Thyroid gland (tissue), 4 donors: ENCODE results near the gene USP19. TPM values are rescaled to one million over a fixed set of nuclear protein-coding genes. Genes with fewer than 3 reads are reported as not detected.

Experiments used
- DNase-seq, 2 donors: peaks; one replicate each; pipeline ENCODE4 v3.0.0-alpha.2; 2019
- H3K27ac ChIP-seq, 3 donors: fragments of 200-600 bp; sonication (generic); 1 replicate in 2 of 3; 2 replicates in 1 of 3; pipeline ENCODE4 v1.5.1; 2016 to 2019; ENCODE audit warnings: mild to moderate bottlenecking in 1 of 3, moderate library complexity in 1 of 3
- H3K27me3 ChIP-seq: fragments of 200-600 bp; sonication (generic); one replicate; pipeline ENCODE4 v1.5.1; 2019
- H3K36me3 ChIP-seq, 2 donors: fragments of 200-600 bp; sonication (generic); one replicate each; pipeline ENCODE4 v1.5.1; 2016 to 2019
- H3K4me1 ChIP-seq, 2 donors: fragments of 200-600 bp; sonication (generic); one replicate each; pipeline ENCODE4 v1.5.1; 2017 to 2019
- H3K4me3 ChIP-seq, 3 donors: fragments of 200-600 bp; sonication (generic); replicated peaks in 1 of 3; 1 replicate in 2 of 3; 2 replicates in 1 of 3; pipeline ENCODE4 v1.5.1; 2016; ENCODE audit warnings: mild to moderate bottlenecking in 1 of 3
- H3K9me3 ChIP-seq: fragments of 200-600 bp; sonication (generic); one replicate; pipeline ENCODE4 v1.5.1; 2017
- CTCF ChIP-seq, 6 experiments: fragments of 200-600 bp in 3 of 6; fragments of 450-650 bp in 3 of 6; sonication (generic) in 3 of 6; IDR thresholded peaks; one replicate each; pipeline ENCODE4 v1.5.1; 2016 to 2019; ENCODE audit warnings: antibody characterized with exemption in 6 of 6, mild to moderate bottlenecking in 2 of 6, inconsistent platforms in 1 of 6, moderate library complexity in 1 of 6
- POLR2A ChIP-seq, 2 donors: fragments of 450-650 bp; IDR thresholded peaks; one replicate each; pipeline ENCODE4 v1.6.1; 2017; ENCODE audit warnings: antibody characterized with exemption in 2 of 2, mild to moderate bottlenecking in 2 of 2, moderate library complexity in 1 of 2
- WGBS, 2 donors: methylation state at CpG; one replicate each; pipeline ENCODE4 v1.1.5; 2017; 5-methylcytosine and 5-hydroxymethylcytosine counted together
- intact Hi-C: fragments of 100-400 bp; cut with DNase I; formaldehyde crosslinking; loops from one replicate; pipeline ENCODE4 v1.15.1; 2023
- total RNA-seq, 4 donors: library from RNA; depleted of rRNA; stranded (reverse); fragments of >200 nt; gene quantifications; one replicate each; pipeline ENCODE4 v1.2.3, GENCODE V29; 2016

The USP19 gene
- total RNA-seq, 4 donors from 2014 or later, result 72.3 to 104 (median 77.4) TPM

DNA sequence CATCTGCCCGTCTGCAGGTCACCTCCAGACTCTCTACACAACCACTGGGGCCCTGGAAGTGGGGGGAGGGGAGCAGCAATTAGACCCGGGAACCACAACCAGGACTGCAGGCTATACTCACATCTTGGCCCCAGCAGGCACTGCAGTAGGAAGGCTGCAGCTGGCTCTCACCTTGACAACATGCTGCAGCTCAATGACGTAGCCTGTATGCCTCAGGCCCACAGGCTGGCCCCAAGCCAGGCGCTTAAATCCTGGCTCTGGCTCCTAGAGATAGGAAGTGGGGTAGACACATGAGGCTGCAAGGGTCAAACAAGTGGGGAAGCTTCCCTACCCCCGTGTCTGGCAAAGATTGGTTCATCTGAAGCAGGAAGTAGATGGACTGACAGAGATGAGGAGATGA lies 22.2 kb downstream of the USP19 start:
- no peaks in the 10 kb centered on the region for H3K9me3 ChIP-seq
- intact Hi-C loops, result loop anchor here (10.0 kb wide), 1 partner anchor 74 kb away; the partner anchor contains the start of genes IMPDH2 and NDUFAF3
- H3K27me3 ChIP-seq, result no peaks in the 10 kb centered on the region
- no peak for DNase-seq
- peaks cover 54 to 57% of the 10 kb centered on the region in 2 donors for H3K36me3 ChIP-seq
- no peak overlapping the region for H3K4me3 ChIP-seq
- WGBS, 2 donors, result 64 to 71% methylated on average over 4 to 5 of the region's 5 CpGs
- no peak overlapping the region for H3K27ac ChIP-seq
- peaks cover 7 to 9% of the 10 kb centered on the region in 2 donors for H3K4me1 ChIP-seq
- TF ChIP-seq CTCF (IDR thresholded peaks at IDR 0.05), result no peak
- no peak for TF ChIP-seq POLR2A (IDR thresholded peaks at IDR 0.05)

DNA sequence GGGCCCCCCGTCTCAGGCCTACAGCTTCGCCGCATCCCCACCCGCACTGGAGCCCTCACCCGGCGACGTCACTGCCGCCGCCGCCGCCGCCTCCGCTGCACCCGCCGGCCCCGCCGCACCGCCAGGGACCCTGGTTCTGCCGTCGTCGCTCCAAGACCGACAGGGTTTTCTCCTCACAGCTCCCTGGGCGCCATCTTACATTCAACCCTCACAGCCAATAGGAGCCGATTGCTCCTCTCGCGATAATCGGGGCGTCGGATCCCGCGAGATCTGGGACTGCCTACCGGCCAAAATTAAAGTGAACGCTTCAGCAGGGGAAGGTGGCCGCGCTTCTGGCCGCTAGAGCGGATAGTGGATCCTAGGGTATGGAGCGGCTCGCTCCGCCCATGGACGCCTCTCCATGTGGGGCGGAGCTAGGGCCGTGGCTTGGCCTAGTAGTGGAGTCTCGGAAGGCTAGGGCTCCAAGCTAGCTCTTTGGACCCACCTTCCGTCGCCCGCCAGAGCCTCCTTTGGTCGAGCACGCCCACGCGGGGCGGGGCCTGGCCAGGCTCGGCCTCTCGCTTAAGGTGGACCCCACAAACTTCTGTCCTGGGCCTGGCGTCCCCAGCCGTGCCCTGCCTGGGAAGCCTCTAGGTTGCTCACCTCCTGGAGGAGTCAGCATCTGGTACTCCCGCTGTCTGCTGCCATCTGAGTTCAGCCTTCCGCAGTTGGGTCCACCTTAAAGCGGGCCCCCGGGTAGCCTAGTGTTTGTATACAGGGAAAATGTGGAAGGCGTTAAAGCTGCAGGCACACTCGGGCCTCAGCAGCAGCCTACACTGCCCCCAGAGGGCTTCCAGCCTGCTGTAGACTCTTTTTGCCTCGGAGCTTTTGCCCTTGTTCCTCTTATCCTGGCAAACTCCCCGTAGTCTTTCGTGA lies 26.5 kb downstream of the USP19 start, which contains the start of gene QRICH1:
QRICH1 (minus strand) TSS at position 219 of the 915 bp plus-strand sequence. CDS start 17,054 bp downstream, outside the sequence.
- intact Hi-C loops, result loop anchor here (10.0 kb wide), 1 partner anchor 69 kb away; the partner anchor contains the start of genes IMPDH2 and NDUFAF3
- no peaks in the 10 kb centered on the region for H3K9me3 ChIP-seq
- TF ChIP-seq POLR2A (IDR thresholded peaks at IDR 0.05) (peak in 1 of 2 donors; percentile 76), CTCF (IDR thresholded peaks at IDR 0.05) (peak in 5 of 6 experiments; percentile 29 to 53 (median 43))

DNA sequence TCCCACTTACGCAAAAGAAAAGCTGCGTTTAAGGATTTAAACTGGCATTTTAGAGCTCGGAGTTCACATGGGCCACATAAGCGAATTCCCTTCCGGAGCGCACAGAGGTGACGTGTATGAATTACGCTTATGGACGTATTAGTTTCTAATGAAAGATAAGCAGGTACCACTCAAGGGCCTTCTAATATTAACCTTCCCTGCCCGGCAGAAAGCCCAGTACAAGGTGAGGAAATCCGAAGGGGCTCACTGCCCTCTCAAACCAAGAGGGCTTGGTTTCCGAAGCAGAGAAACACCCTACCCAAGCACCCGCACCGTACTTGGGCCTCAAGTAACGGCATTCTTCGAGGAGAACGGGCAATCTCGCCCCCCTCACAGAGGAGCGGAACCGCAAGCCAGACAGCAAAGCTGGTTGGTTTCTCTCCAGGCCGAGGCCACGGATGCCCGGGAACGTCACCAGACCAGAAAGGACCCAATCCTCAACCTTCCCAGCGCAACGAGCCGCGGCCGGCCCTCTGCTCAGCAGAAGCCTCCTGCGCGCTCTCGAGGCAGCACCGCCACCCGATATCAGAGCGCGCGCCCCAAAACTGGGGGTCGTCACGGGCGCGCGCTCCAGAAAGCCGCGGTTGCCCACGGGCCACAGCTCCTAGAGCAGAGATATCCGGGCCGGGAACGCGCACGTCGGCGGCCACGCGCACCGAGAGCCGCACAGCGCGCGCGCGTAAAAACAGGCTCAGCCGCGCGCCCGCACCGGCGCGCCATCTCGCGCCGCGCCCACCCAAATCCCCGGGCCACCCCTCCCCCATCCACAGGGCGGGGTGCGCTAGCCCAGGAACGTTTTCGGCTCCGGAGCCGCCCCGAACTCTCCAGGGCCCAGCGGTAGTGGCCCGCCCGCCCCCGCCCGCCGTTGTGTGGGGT lies 27.4 kb downstream of the USP19 start:
- peaks cover 17 to 35% of the 10 kb centered on the region in 2 donors for H3K4me1 ChIP-seq
- WGBS, 2 donors, result 1 to 2% methylated on average over 23 to 36 of the region's 86 CpGs
- intact Hi-C loops, result loop anchor here (10.0 kb wide), 1 partner anchor 68 kb away; the partner anchor contains the start of genes IMPDH2 and NDUFAF3
- H3K27ac ChIP-seq, result peak overlapping the region; percentile 94 to 97 (median 97)
- no peaks in the 10 kb centered on the region for H3K9me3 ChIP-seq
- H3K36me3 ChIP-seq, result peaks cover 12 to 13% of the 10 kb centered on the region in 2 donors
- H3K27me3 ChIP-seq, result no peaks in the 10 kb centered on the region
- peak overlapping the region; percentile 23 to 97 (median 91) for H3K4me3 ChIP-seq
- DNase-seq, result peak; percentile 70 to 72
- TF ChIP-seq CTCF (IDR thresholded peaks at IDR 0.05) (no peak), POLR2A (IDR thresholded peaks at IDR 0.05) (no peak)

More for the DNA sequence above, 26.5 kb downstream of the USP19 start, which contains the start of gene QRICH1:
- peaks cover 21 to 22% of the 10 kb centered on the region in 2 donors for H3K36me3 ChIP-seq
- 1 to 2% methylated on average over 15 to 18 of the region's 65 CpGs for WGBS, 2 donors
- DNase-seq, result peak; percentile 97 to 98
- H3K27me3 ChIP-seq, result no peaks in the 10 kb centered on the region
- peak within 1 kb of the TSS; percentile 23 to 97 (median 91) for H3K4me3 ChIP-seq
- peaks cover 17 to 35% of the 10 kb centered on the region in 2 donors for H3K4me1 ChIP-seq
- peak within 1 kb of the TSS; percentile 94 to 97 (median 97) for H3K27ac ChIP-seq

DNA sequence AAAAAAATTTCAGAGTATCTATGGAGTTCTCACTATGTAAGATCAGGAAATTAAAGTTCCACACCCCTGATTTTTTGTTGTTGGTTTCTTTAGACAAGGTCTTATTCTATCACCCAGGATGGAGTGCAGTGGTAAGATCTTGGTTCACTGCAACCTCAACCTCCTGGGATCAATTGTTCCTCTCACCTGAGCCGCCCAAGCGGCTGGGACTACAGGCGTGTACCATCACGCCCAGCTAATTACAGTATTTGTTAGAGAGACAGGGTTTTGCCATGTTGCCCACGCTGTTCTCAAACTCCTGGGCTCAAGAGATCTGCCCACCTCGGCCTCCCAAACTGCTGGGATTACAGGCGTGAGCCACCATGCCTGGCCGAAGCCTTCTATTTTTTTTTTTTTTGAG lies 39.2 kb downstream of the USP19 start:
- intact Hi-C loops, result no loop called here
- H3K27ac ChIP-seq, result no peak overlapping the region
- no peak overlapping the region for H3K4me3 ChIP-seq
- WGBS, 2 donors, result 96 to 99% methylated on average over 8 of the region's 8 CpGs
- DNase-seq, result no peak
- H3K4me1 ChIP-seq, result no peaks in the 10 kb centered on the region
- peaks cover 5 to 10% of the 10 kb centered on the region in 2 donors for H3K36me3 ChIP-seq
- TF ChIP-seq POLR2A (IDR thresholded peaks at IDR 0.05) (no peak), CTCF (IDR thresholded peaks at IDR 0.05) (no peak)
- no peaks in the 10 kb centered on the region for H3K27me3 ChIP-seq
- no peaks in the 10 kb centered on the region for H3K9me3 ChIP-seq
